Measurements from ENCODE around the gene GRAMD1A.

The GRAMD1A gene

GRCh38 chr19:35021596-35021995 lies 21.5 kb downstream of the GRAMD1A start:
- no peaks in the 10 kb centered on the region for H3K9me3 ChIP-seq (replicated peaks in 1 of 2; ENCODE audit: control insufficient read depth in 2 of 2, insufficient read depth in 1 of 2, low read depth in 1 of 2, low read length in 2 of 2)
- H3K4ac ChIP-seq (ENCODE audit: low read length) = no peak overlapping the region
- no CpG with 5 or more reads among the region's 25 CpGs for WGBS, 2 donors (ENCODE audit: extremely low coverage in 2 of 2, insufficient read length in 2 of 2, insufficient replicate concordance in 1 of 2)
- no peak overlapping the region for H3K4me3 ChIP-seq (ENCODE audit: low read length in 2 of 2)
- peaks cover 4% of the 10 kb centered on the region for H3K79me1 ChIP-seq (ENCODE audit: low read depth, low read length)
- no peak overlapping the region for H2BK15ac ChIP-seq (ENCODE audit: low read length)
- H2BK120ac ChIP-seq (ENCODE audit: low read depth, low read length) = no peak overlapping the region
- H3K4me1 ChIP-seq (ENCODE audit: control insufficient read depth in 2 of 2, insufficient read depth in 1 of 2, low read depth in 1 of 2, low read length in 2 of 2) = no peaks in the 10 kb centered on the region
- no peak overlapping the region for H2BK12ac ChIP-seq (ENCODE audit: low read length)
- no peak overlapping the region for H3K4me2 ChIP-seq (ENCODE audit: insufficient read depth, low read length, poor library complexity, severe bottlenecking)
- H4K91ac ChIP-seq (ENCODE audit: low read depth, low read length, poor library complexity) = no peak overlapping the region
- no peak overlapping the region for H2BK5ac ChIP-seq (ENCODE audit: low read length)
- H2AK5ac ChIP-seq (ENCODE audit: low read depth, low read length) = no peak overlapping the region
- H3K9ac ChIP-seq (ENCODE audit: low read depth, low read length, poor library complexity) = no peak overlapping the region
- no peak overlapping the region for H2AFZ ChIP-seq (ENCODE audit: low read length)
- peaks cover 65 to 98% of the 10 kb centered on the region in 2 donors for H3K36me3 ChIP-seq (replicated peaks in 1 of 2; ENCODE audit: control insufficient read depth in 2 of 2, insufficient read depth in 2 of 2, low read length in 2 of 2)
- H3K27ac ChIP-seq (replicated peaks; ENCODE audit: low read length) = no peak overlapping the region
- H3K14ac ChIP-seq (ENCODE audit: low read length) = no peak overlapping the region
- H3K27me3 ChIP-seq (ENCODE audit: control insufficient read depth in 3 of 3, insufficient read depth in 3 of 3, low read depth in 1 of 3, low read length in 3 of 3) = no peaks in the 10 kb centered on the region
- H3K18ac ChIP-seq (ENCODE audit: low read length) = no peak overlapping the region
- no peak overlapping the region for H4K8ac ChIP-seq (ENCODE audit: low read depth, low read length)
- no peak overlapping the region for H3K23ac ChIP-seq (ENCODE audit: low read depth, low read length, poor library complexity)
- DNase-seq (ENCODE audit: low spot score) = no peak

- Histone ChIP-seq H4K91ac (ENCODE audit: low read depth, low read length, poor library complexity) (no peak overlapping the region), H2AFZ (ENCODE audit: low read length) (no peak overlapping the region), H3K4me2 (ENCODE audit: insufficient read depth, low read length, poor library complexity, severe bottlenecking) (no peak overlapping the region), H2BK5ac (ENCODE audit: low read length) (no peak overlapping the region), H2BK15ac (ENCODE audit: low read length) (no peak overlapping the region), H2AK5ac (ENCODE audit: low read depth, low read length) (no peak overlapping the region), H3K4me1 (ENCODE audit: control insufficient read depth in 2 of 2, insufficient read depth in 1 of 2, low read depth in 1 of 2, low read length in 2 of 2) (no peaks in the 10 kb centered on the region), H2BK120ac (ENCODE audit: low read depth, low read length) (no peak overlapping the region), H3K23ac (ENCODE audit: low read depth, low read length, poor library complexity) (no peak overlapping the region), H3K4me3 (ENCODE audit: low read length in 2 of 2) (no peak overlapping the region), H2BK12ac (ENCODE audit: low read length) (no peak overlapping the region), H3K9me3 (replicated peaks in 1 of 2; ENCODE audit: control insufficient read depth in 2 of 2, insufficient read depth in 1 of 2, low read depth in 1 of 2, low read length in 2 of 2) (no peaks in the 10 kb centered on the region), H3K18ac (ENCODE audit: low read length) (no peak overlapping the region), H3K27me3 (ENCODE audit: control insufficient read depth in 3 of 3, insufficient read depth in 3 of 3, low read depth in 1 of 3, low read length in 3 of 3) (no peaks in the 10 kb centered on the region), H3K14ac (ENCODE audit: low read length) (no peak overlapping the region), H3K4ac (ENCODE audit: low read length) (no peak overlapping the region), H4K8ac (ENCODE audit: low read depth, low read length) (no peak overlapping the region), H3K27ac (replicated peaks; ENCODE audit: low read length) (no peak overlapping the region), H3K9ac (ENCODE audit: low read depth, low read length, poor library complexity) (no peak overlapping the region), H3K79me1 (ENCODE audit: low read depth, low read length) (peaks cover 4% of the 10 kb centered on the region), H3K36me3 (replicated peaks in 1 of 2; ENCODE audit: control insufficient read depth in 2 of 2, insufficient read depth in 2 of 2, low read length in 2 of 2) (peaks cover 68 to 98% of the 10 kb centered on the region in 2 donors)
- no CpG with 5 or more reads among the region's 14 CpGs for WGBS, 2 donors (ENCODE audit: extremely low coverage in 2 of 2, insufficient read length in 2 of 2, insufficient replicate concordance in 1 of 2)
- no peak for DNase-seq (ENCODE audit: low spot score)
These were observed 22.3 kb downstream of the GRAMD1A start for GRCh38 chr19:35022460-35022859.

- no peak for DNase-seq (ENCODE audit: low spot score)
- Histone ChIP-seq H3K4me2 (ENCODE audit: insufficient read depth, low read length, poor library complexity, severe bottlenecking) (no peak overlapping the region), H3K23ac (ENCODE audit: low read depth, low read length, poor library complexity) (peak overlapping the region; percentile 43), H2BK5ac (ENCODE audit: low read length) (no peak overlapping the region), H2BK15ac (ENCODE audit: low read length) (no peak overlapping the region), H4K91ac (ENCODE audit: low read depth, low read length, poor library complexity) (no peak overlapping the region), H3K4me1 (ENCODE audit: control insufficient read depth in 2 of 2, insufficient read depth in 1 of 2, low read depth in 1 of 2, low read length in 2 of 2) (no peaks in the 10 kb centered on the region), H3K14ac (ENCODE audit: low read length) (no peak overlapping the region), H3K36me3 (replicated peaks in 1 of 2; ENCODE audit: control insufficient read depth in 2 of 2, insufficient read depth in 2 of 2, low read length in 2 of 2) (peaks cover 68 to 98% of the 10 kb centered on the region in 2 donors), H3K9me3 (replicated peaks in 1 of 2; ENCODE audit: control insufficient read depth in 2 of 2, insufficient read depth in 1 of 2, low read depth in 1 of 2, low read length in 2 of 2) (no peaks in the 10 kb centered on the region), H4K8ac (ENCODE audit: low read depth, low read length) (no peak overlapping the region), H3K79me1 (ENCODE audit: low read depth, low read length) (peaks cover 4% of the 10 kb centered on the region), H3K27ac (replicated peaks; ENCODE audit: low read length) (no peak overlapping the region), H3K18ac (ENCODE audit: low read length) (no peak overlapping the region), H3K27me3 (ENCODE audit: control insufficient read depth in 3 of 3, insufficient read depth in 3 of 3, low read depth in 1 of 3, low read length in 3 of 3) (no peaks in the 10 kb centered on the region), H3K9ac (ENCODE audit: low read depth, low read length, poor library complexity) (no peak overlapping the region), H3K4ac (ENCODE audit: low read length) (no peak overlapping the region), H2AFZ (ENCODE audit: low read length) (no peak overlapping the region), H2BK120ac (ENCODE audit: low read depth, low read length) (no peak overlapping the region), H2BK12ac (ENCODE audit: low read length) (no peak overlapping the region), H2AK5ac (ENCODE audit: low read depth, low read length) (no peak overlapping the region), H3K4me3 (ENCODE audit: low read length in 2 of 2) (no peak overlapping the region)
- no CpG with 5 or more reads among the region's 19 CpGs for WGBS, 2 donors (ENCODE audit: extremely low coverage in 2 of 2, insufficient read length in 2 of 2, insufficient replicate concordance in 1 of 2)
These were observed 23.3 kb downstream of the GRAMD1A start for GRCh38 chr19:35023428-35023827.

- no peak for DNase-seq (ENCODE audit: low spot score)
- Histone ChIP-seq H3K4me3 (ENCODE audit: low read length in 2 of 2) (no peak overlapping the region), H3K27me3 (ENCODE audit: control insufficient read depth in 3 of 3, insufficient read depth in 3 of 3, low read depth in 1 of 3, low read length in 3 of 3) (no peaks in the 10 kb centered on the region), H2BK120ac (ENCODE audit: low read depth, low read length) (no peak overlapping the region), H3K9ac (ENCODE audit: low read depth, low read length, poor library complexity) (peak overlapping the region; percentile 70), H3K79me1 (ENCODE audit: low read depth, low read length) (peaks cover 4% of the 10 kb centered on the region), H3K4me2 (ENCODE audit: insufficient read depth, low read length, poor library complexity, severe bottlenecking) (no peak overlapping the region), H2AK5ac (ENCODE audit: low read depth, low read length) (no peak overlapping the region), H3K9me3 (replicated peaks in 1 of 2; ENCODE audit: control insufficient read depth in 2 of 2, insufficient read depth in 1 of 2, low read depth in 1 of 2, low read length in 2 of 2) (no peaks in the 10 kb centered on the region), H3K14ac (ENCODE audit: low read length) (no peak overlapping the region), H2BK12ac (ENCODE audit: low read length) (no peak overlapping the region), H3K36me3 (replicated peaks in 1 of 2; ENCODE audit: control insufficient read depth in 2 of 2, insufficient read depth in 2 of 2, low read length in 2 of 2) (peaks cover 62 to 92% of the 10 kb centered on the region in 2 donors), H3K23ac (ENCODE audit: low read depth, low read length, poor library complexity) (no peak overlapping the region), H3K4ac (ENCODE audit: low read length) (no peak overlapping the region), H4K8ac (ENCODE audit: low read depth, low read length) (no peak overlapping the region), H3K18ac (ENCODE audit: low read length) (no peak overlapping the region), H2BK5ac (ENCODE audit: low read length) (no peak overlapping the region), H4K91ac (ENCODE audit: low read depth, low read length, poor library complexity) (no peak overlapping the region), H2BK15ac (ENCODE audit: low read length) (no peak overlapping the region), H2AFZ (ENCODE audit: low read length) (no peak overlapping the region), H3K27ac (replicated peaks; ENCODE audit: low read length) (no peak overlapping the region), H3K4me1 (ENCODE audit: control insufficient read depth in 2 of 2, insufficient read depth in 1 of 2, low read depth in 1 of 2, low read length in 2 of 2) (no peaks in the 10 kb centered on the region)
- no CpG with 5 or more reads among the region's 6 CpGs for WGBS, 2 donors (ENCODE audit: extremely low coverage in 2 of 2, insufficient read length in 2 of 2, insufficient replicate concordance in 1 of 2)
These were observed 24.0 kb downstream of the GRAMD1A start for GRCh38 chr19:35024095-35024494.

Measured in neuronal stem cell (in vitro differentiated cells).